HepG2 (cell line): Measurements from ENCODE around the gene CEBPG. TPM values are rescaled to one million over a fixed set of nuclear protein-coding genes. Genes with fewer than 3 reads are reported as not detected.

ENCODE experiments used
- BORCS8-MEF2B ChIP-seq: sonication (generic); formaldehyde crosslinking; IDR thresholded peaks from 2 replicates; pipeline ENCODE4 v1.8.0; 2022; ENCODE audit warnings: mild to moderate bottlenecking, missing genetic modification reagents
- CREB1 ChIP-seq, 2 experiments: fragments of 450-650 bp in 1 of 2; IDR thresholded peaks; 2 replicates each; pipeline ENCODE4 v1.6.1; 2016 to 2017; ENCODE audit warnings: control low read depth in 1 of 2, mild to moderate bottlenecking in 1 of 2, missing compliant biosample characterization in 1 of 2, missing genetic modification characterization in 1 of 2
- GTF3A ChIP-seq: sonication (generic); formaldehyde crosslinking; conservative IDR thresholded peaks from 2 replicates; pipeline ENCODE4 v1.4.0; 2020; ENCODE audit warnings: mild to moderate bottlenecking, missing genetic modification reagents
- JUND ChIP-seq: sonication (generic); formaldehyde crosslinking; IDR thresholded peaks from 2 replicates; pipeline ENCODE4 v1.8.0; 2022; ENCODE audit warnings: mild to moderate bottlenecking, missing genetic modification reagents
- KDM3A ChIP-seq: IDR thresholded peaks from 2 replicates; pipeline ENCODE4 v1.6.1; 2018; ENCODE audit warnings: low read depth, missing compliant biosample characterization
- KMT2B ChIP-seq: IDR thresholded peaks from 2 replicates; pipeline ENCODE4 v1.6.1; 2016; ENCODE audit warnings: missing genetic modification reagents, missing compliant biosample characterization
- MTA3 ChIP-seq: sonication (generic); formaldehyde crosslinking; IDR thresholded peaks from 2 replicates; pipeline ENCODE4 v1.4.0; 2020; ENCODE audit warnings: missing genetic modification reagents
- MTF2 ChIP-seq: sonication (generic); formaldehyde crosslinking; IDR thresholded peaks from 2 replicates; pipeline ENCODE4 v1.5.0; 2020; ENCODE audit warnings: missing genetic modification reagents, borderline replicate concordance
- MXD4 ChIP-seq: IDR thresholded peaks from 2 replicates; pipeline ENCODE4 v1.6.1; 2016; ENCODE audit warnings: mild to moderate bottlenecking, missing biosample characterization, missing genetic modification reagents
- NFE2L2 ChIP-seq: fragments of 150-350 bp; IDR thresholded peaks from 2 replicates; pipeline ENCODE4 v1.6.1; 2014; ENCODE audit warnings: low read length
- POLR2A ChIP-seq, 2 experiments: IDR thresholded peaks; 2 replicates each; pipeline ENCODE4 v1.6.1; 2011; ENCODE audit warnings: low read depth in 2 of 2, low read length in 2 of 2, mild to moderate bottlenecking in 1 of 2, moderate library complexity in 1 of 2; ENCODE audit not compliant: insufficient read depth in 1 of 2
- POLR2AphosphoS2 ChIP-seq: IDR thresholded peaks from 2 replicates; pipeline ENCODE4 v1.6.1; 2011; ENCODE audit warnings: low read depth, low read length, improper control_type of control experiment
- POLR2G ChIP-seq: fragments of 200-400 bp; formaldehyde crosslinking; IDR thresholded peaks from 2 replicates; pipeline ENCODE4 v1.6.1; 2018; ENCODE audit warnings: mild to moderate bottlenecking, low read depth, low read length, moderate library complexity
- SIX1 ChIP-seq: sonication (generic); formaldehyde crosslinking; IDR thresholded peaks from 2 replicates; pipeline ENCODE4 v1.4.0; 2020; ENCODE audit warnings: missing genetic modification reagents, borderline replicate concordance
- SMAD9 ChIP-seq: sonication (generic); formaldehyde crosslinking; IDR thresholded peaks from 2 replicates; pipeline ENCODE4 v1.5.1; 2020; ENCODE audit warnings: mild to moderate bottlenecking, missing genetic modification reagents
- SOX13 ChIP-seq, 3 experiments: fragments of 450-650 bp in 1 of 3; sonication (generic) in 1 of 3; formaldehyde crosslinking in 1 of 3; IDR thresholded peaks in 2 of 3; conservative IDR thresholded peaks in 1 of 3; 2 replicates each; pipeline versions ENCODE4 v1.5.0 to v1.6.1; 2016 to 2020; ENCODE audit warnings: antibody characterized with exemption in 1 of 3, mild to moderate bottlenecking in 1 of 3, missing compliant biosample characterization in 1 of 3, missing genetic modification reagents in 1 of 3, moderate library complexity in 1 of 3
- ZFY ChIP-seq: sonication (generic); formaldehyde crosslinking; IDR thresholded peaks from 2 replicates; pipeline ENCODE4 v1.4.0; 2020; ENCODE audit warnings: missing genetic modification reagents
- ZNF343 ChIP-seq: sonication (generic); formaldehyde crosslinking; IDR thresholded peaks from 2 replicates; pipeline ENCODE4 v1.4.0; 2020; ENCODE audit warnings: mild to moderate bottlenecking, missing genetic modification reagents
- ZSCAN22 ChIP-seq: sonication (generic); formaldehyde crosslinking; IDR thresholded peaks from 2 replicates; pipeline ENCODE4 v1.4.0; 2020; ENCODE audit warnings: mild to moderate bottlenecking, missing genetic modification reagents
- polyA plus RNA-seq, 8 experiments: library from polyadenylated mRNA; depleted of rRNA in 3 of 8; stranded (reverse) in 7 of 8; unstranded in 1 of 8; fragments of >200 nt; fragmentation: Illumina TruSeq in 4 of 8; extraction: Trizol in 4 of 8; gene quantifications; 2 replicates each; pipeline versions ENCODE4 v1.2.1 to v1.2.3, GENCODE V29; 2011 to 2016; ENCODE audit warnings: low read depth in 4 of 8, missing spikeins in 1 of 8, mixed read lengths in 1 of 8; ENCODE audit not compliant: insufficient read depth in 1 of 8
- total RNA-seq, 5 experiments: library from RNA; depleted of rRNA; stranded (reverse); fragments of >200 nt; fragmentation: Illumina TruSeq; extraction: Trizol; gene quantifications; 2 replicates each; pipeline ENCODE4 v1.2.3, GENCODE V29; 2016; ENCODE audit warnings: low read depth in 1 of 5
- TF ChIP-seq, protein P1 (sequence below): sonication (generic); formaldehyde crosslinking; IDR thresholded peaks from 2 replicates; pipeline ENCODE4 v1.4.0; 2020; ENCODE audit warnings: missing genetic modification reagents
- TF ChIP-seq, protein P2 (sequence below): IDR thresholded peaks from 2 replicates; pipeline ENCODE4 v1.6.1; 2016; ENCODE audit warnings: low read depth, control low read depth
- TF ChIP-seq, protein P3 (sequence below): sonication (generic); formaldehyde crosslinking; IDR thresholded peaks from 2 replicates; pipeline ENCODE4 v1.8.0; 2022; ENCODE audit warnings: mild to moderate bottlenecking, missing genetic modification reagents; ENCODE audit not compliant: insufficient replicate concordance

The CEBPG gene
- total and polyA plus RNA-seq, 2 of the 13 experiments (the other 11 are each of a cell fraction or from before 2014, with no cell fraction given), result 25.7 to 34.3 TPM

DNA sequence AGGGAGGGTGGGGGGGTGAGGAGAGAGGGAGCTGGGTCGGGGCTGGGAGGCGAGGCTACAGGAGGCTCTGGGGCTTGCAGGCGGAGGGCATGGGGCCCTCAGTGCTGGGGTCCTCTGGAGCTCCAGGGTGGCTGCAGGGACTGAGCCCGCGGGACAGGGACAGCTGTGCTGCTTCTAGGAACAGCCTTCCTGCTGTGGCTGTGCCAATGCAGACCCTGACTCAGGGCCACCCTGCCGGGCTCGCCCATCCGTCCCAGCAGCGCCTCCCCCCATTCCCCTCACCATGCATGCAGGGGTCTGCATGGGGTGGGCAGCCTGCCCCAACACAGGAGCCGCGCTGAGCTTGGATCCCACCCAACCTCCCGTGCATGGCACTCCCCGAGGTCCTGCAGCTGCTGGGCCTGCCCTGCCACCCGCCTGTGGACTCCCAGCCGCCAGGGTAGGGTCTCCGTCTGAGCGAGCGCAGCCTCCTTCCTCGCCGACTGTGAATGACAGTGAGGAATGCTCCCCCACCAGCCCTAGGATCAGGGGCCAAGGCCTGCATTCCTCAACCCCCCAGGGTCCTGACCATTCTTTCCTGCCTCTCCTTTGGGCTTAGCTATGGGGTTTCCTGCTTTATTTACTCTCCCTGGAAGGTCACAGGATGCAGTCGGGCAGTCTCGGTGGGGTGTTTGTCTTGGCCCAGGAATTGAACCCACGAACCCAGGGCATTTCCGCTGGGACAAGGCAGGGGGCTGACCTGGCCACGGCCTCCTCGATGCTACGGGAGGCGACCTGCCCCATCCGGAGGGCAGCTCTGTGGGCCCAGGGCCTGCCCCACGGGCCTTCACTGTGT lies 23.4 kb downstream of the CEBPG start (continued):
- TF ChIP-seq, protein P1, sequence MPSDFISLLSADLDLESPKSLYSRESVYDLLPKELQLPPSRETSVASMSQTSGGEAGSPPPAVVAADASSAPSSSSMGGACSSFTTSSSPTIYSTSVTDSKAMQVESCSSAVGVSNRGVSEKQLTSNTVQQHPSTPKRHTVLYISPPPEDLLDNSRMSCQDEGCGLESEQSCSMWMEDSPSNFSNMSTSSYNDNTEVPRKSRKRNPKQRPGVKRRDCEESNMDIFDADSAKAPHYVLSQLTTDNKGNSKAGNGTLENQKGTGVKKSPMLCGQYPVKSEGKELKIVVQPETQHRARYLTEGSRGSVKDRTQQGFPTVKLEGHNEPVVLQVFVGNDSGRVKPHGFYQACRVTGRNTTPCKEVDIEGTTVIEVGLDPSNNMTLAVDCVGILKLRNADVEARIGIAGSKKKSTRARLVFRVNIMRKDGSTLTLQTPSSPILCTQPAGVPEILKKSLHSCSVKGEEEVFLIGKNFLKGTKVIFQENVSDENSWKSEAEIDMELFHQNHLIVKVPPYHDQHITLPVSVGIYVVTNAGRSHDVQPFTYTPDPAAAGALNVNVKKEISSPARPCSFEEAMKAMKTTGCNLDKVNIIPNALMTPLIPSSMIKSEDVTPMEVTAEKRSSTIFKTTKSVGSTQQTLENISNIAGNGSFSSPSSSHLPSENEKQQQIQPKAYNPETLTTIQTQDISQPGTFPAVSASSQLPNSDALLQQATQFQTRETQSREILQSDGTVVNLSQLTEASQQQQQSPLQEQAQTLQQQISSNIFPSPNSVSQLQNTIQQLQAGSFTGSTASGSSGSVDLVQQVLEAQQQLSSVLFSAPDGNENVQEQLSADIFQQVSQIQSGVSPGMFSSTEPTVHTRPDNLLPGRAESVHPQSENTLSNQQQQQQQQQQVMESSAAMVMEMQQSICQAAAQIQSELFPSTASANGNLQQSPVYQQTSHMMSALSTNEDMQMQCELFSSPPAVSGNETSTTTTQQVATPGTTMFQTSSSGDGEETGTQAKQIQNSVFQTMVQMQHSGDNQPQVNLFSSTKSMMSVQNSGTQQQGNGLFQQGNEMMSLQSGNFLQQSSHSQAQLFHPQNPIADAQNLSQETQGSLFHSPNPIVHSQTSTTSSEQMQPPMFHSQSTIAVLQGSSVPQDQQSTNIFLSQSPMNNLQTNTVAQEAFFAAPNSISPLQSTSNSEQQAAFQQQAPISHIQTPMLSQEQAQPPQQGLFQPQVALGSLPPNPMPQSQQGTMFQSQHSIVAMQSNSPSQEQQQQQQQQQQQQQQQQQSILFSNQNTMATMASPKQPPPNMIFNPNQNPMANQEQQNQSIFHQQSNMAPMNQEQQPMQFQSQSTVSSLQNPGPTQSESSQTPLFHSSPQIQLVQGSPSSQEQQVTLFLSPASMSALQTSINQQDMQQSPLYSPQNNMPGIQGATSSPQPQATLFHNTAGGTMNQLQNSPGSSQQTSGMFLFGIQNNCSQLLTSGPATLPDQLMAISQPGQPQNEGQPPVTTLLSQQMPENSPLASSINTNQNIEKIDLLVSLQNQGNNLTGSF, result no peak
- TF ChIP-seq, protein P2, sequence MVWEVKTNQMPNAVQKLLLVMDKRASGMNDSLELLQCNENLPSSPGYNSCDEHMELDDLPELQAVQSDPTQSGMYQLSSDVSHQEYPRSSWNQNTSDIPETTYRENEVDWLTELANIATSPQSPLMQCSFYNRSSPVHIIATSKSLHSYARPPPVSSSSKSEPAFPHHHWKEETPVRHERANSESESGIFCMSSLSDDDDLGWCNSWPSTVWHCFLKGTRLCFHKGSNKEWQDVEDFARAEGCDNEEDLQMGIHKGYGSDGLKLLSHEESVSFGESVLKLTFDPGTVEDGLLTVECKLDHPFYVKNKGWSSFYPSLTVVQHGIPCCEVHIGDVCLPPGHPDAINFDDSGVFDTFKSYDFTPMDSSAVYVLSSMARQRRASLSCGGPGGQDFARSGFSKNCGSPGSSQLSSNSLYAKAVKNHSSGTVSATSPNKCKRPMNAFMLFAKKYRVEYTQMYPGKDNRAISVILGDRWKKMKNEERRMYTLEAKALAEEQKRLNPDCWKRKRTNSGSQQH (CRISPR knock-in tag), result peak; percentile 25; the same call in 1 of the 2 replicates
- TF ChIP-seq POLR2A (IDR thresholded peaks at IDR 0.05; ENCODE audit: insufficient read depth in 1 of 2, low read depth in 2 of 2, low read length in 2 of 2), result peak; percentile 32 to 65; a peak in 2 of 4 replicates
- TF ChIP-seq ZFY, result peak; percentile 78
- peak; percentile 87 for TF ChIP-seq JUND (CRISPR knock-in tag)
- peak; percentile 83 for TF ChIP-seq SIX1 (CRISPR knock-in tag)
- peak; percentile 46; the same call in 1 of the 2 replicates for TF ChIP-seq POLR2G
- no peak for TF ChIP-seq CREB1 (IDR thresholded peaks at IDR 0.05)
- no peak for TF ChIP-seq CREB1 (CRISPR knock-in tag; IDR thresholded peaks at IDR 0.05)
- no peak for TF ChIP-seq NFE2L2
- no peak for TF ChIP-seq MTA3 (CRISPR knock-in tag)
- 0 out of 2 replicates have a peak, but pooled peaks have one; percentile 41 for TF ChIP-seq BORCS8-MEF2B (CRISPR knock-in tag)
- TF ChIP-seq, protein P3, sequence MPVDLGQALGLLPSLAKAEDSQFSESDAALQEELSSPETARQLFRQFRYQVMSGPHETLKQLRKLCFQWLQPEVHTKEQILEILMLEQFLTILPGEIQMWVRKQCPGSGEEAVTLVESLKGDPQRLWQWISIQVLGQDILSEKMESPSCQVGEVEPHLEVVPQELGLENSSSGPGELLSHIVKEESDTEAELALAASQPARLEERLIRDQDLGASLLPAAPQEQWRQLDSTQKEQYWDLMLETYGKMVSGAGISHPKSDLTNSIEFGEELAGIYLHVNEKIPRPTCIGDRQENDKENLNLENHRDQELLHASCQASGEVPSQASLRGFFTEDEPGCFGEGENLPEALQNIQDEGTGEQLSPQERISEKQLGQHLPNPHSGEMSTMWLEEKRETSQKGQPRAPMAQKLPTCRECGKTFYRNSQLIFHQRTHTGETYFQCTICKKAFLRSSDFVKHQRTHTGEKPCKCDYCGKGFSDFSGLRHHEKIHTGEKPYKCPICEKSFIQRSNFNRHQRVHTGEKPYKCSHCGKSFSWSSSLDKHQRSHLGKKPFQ (CRISPR knock-in tag), result no peak
- TF ChIP-seq SOX13 (IDR thresholded peaks at IDR 0.05), result peak; percentile 34; the same call in 1 of the 2 replicates
- peak in 1 of 2 experiments; percentile 87; a peak in 2 of 4 replicates for TF ChIP-seq SOX13 (CRISPR knock-in tag; conservative IDR thresholded peaks at IDR 0.05 in 1 of 2, IDR thresholded peaks at IDR 0.05 in 1 of 2)
- TF ChIP-seq KDM3A (CRISPR knock-in tag), result peak; percentile 98; the same call in 1 of the 2 replicates
- TF ChIP-seq MTF2 (CRISPR knock-in tag), result no peak
- no peak for TF ChIP-seq MXD4 (CRISPR knock-in tag)
- no peak for TF ChIP-seq ZNF343 (CRISPR knock-in tag)
- TF ChIP-seq GTF3A (CRISPR knock-in tag), result no peak
- no peak for TF ChIP-seq SMAD9 (CRISPR knock-in tag)
- TF ChIP-seq KMT2B, result peak; percentile 47; the same call in 1 of the 2 replicates
- no peak for TF ChIP-seq POLR2AphosphoS2
- no peak for TF ChIP-seq ZSCAN22
